ENCODE data around the gene CD1C. TPM values are rescaled to one million over a fixed set of nuclear protein-coding genes. Genes with fewer than 3 reads are reported as not detected.

CD1C gene
- total RNA-seq: not detected in 2 replicates

GRCh38 chr1:158289811-158290210 lies at the start of gene CD1C:
Gene CD1C, plus strand, starts transcription at chr1:158289923. Its CDS starts 142 bp downstream, at chr1:158290065.

GRCh38 chr1:158331481-158332150 lies 41.9 kb downstream of the CD1C start, which contains the start of gene CD1B:
Gene CD1B, minus strand, starts transcription at chr1:158331531. Its CDS starts 108 bp downstream, at chr1:158331423.

Other genes starting within 250 kb of the CD1C start
- gene CD1D, start 109.0 kb upstream of the CD1C start, total RNA-seq: 0.50 TPM in 1 of 2 replicates, not detected in the other
- gene CD1A, start 35.5 kb upstream of the CD1C start, total RNA-seq: not detected in 2 replicates
- gene CD1B, start 41.6 kb downstream of the CD1C start, total RNA-seq: not detected in 2 replicates
- not detected in 2 replicates for gene CD1E, start 64.0 kb downstream of the CD1C start, total RNA-seq
- gene OR10T2, start 109.5 kb downstream of the CD1C start, total RNA-seq: not detected in 2 replicates
- gene OR10K2, start 136.3 kb downstream of the CD1C start, total RNA-seq: not detected in 2 replicates
- not detected in 2 replicates for gene OR10K1, start 171.9 kb downstream of the CD1C start, total RNA-seq
- not detected in 2 replicates for gene OR10R2, start 182.3 kb downstream of the CD1C start, total RNA-seq